PC-3 (cell line): ENCODE results near the gene COL4A3.

Source experiments
- EZH2phosphoT487 ChIP-seq: fragments of 300-600 bp; sonication (generic); IDR thresholded peaks from 2 replicates; pipeline ENCODE4 v1.6.1; 2018; ENCODE audit warnings: mild to moderate bottlenecking, antibody characterized with exemption, low read length, borderline replicate concordance
- TF ChIP-seq, protein P1 (sequence below): fragments of 300-600 bp; sonication (generic); conservative IDR thresholded peaks from 2 replicates; pipeline ENCODE4 v1.5.1; 2017; ENCODE audit warnings: antibody characterized with exemption, low read depth, mild to moderate bottlenecking, low read length

- TF ChIP-seq, protein P1, sequence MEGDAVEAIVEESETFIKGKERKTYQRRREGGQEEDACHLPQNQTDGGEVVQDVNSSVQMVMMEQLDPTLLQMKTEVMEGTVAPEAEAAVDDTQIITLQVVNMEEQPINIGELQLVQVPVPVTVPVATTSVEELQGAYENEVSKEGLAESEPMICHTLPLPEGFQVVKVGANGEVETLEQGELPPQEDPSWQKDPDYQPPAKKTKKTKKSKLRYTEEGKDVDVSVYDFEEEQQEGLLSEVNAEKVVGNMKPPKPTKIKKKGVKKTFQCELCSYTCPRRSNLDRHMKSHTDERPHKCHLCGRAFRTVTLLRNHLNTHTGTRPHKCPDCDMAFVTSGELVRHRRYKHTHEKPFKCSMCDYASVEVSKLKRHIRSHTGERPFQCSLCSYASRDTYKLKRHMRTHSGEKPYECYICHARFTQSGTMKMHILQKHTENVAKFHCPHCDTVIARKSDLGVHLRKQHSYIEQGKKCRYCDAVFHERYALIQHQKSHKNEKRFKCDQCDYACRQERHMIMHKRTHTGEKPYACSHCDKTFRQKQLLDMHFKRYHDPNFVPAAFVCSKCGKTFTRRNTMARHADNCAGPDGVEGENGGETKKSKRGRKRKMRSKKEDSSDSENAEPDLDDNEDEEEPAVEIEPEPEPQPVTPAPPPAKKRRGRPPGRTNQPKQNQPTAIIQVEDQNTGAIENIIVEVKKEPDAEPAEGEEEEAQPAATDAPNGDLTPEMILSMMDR = no peak
- no peak for TF ChIP-seq EZH2phosphoT487
Measured at GRCh38 chr2:227161947-227162346, 2.5 kb upstream of the COL4A3 start.
